GM10847 (cell line): ENCODE measurements around the gene CDC25A.

Source experiments
- POLR2A ChIP-seq: IDR thresholded peaks from 2 replicates; pipeline ENCODE4 v1.6.1; 2011; ENCODE audit not compliant: insufficient read length; ENCODE audit errors: extremely low read depth

The CDC25A gene

DNA sequence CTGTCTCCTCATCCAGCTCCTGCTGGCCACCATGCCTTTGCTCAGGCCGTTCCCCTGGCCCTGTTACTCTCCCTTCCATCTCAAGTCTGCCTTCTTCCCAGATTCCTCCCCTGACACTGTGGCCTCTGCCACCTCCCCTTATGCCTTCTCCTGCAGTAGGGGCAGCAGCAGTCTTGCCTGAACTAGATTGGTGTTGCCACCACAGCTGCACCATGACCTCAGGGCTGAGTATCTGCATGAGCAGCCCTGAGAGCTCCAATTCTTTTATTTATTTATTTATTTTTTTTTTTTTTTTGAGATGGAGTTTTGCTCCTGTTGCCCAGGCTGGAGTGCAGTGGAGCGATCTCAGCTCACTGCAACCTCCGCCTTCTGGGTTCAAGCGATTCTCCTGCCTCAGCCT lies 21.2 kb upstream of the CDC25A start:
- TF ChIP-seq POLR2A, result no peak

GRCh38 chr3:48208076-48208475 lies 19.9 kb upstream of the CDC25A start:
- no peak for TF ChIP-seq POLR2A

GRCh38 chr3:48202632-48203031 lies 14.4 kb upstream of the CDC25A start:
- TF ChIP-seq POLR2A, result no peak

DNA sequence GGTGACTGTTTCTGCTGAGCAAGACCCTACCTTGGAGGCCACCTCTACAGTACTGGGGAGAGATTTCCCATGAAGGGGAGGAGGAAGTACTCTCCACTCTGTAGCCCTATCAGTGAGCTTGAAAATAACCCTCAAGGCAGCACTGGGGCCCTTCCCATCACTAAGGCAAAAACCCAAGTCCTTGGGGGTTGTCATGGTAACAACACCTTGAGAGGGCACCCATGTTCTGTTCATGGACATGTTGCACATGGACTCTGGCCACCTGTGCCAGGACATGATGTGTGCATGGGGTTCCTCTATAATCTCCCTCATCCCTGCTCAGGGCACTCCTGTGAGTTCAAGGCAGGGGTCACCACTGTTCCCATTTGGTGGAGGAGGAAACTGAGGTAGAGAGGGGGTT lies 10.9 kb upstream of the CDC25A start:
- TF ChIP-seq POLR2A, result no peak

DNA sequence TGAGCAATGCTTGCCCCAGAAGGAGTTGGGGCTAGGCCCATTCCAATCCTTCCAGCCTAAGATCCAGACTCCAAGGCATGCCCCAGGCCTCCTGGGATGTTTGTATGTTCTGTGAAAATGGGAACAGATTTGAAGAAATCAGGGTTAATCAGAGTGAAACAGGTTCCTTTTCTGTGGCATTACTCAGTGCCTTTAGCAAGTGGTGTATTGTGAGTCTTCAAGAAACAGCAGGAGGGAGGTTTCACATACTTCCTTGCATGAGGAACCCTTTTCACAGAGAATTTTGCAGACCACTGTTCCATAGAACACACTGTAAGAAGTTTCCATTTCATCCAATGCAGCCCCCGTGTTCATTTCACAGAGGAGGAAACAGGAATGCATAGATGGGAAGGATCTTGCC lies 8.4 kb upstream of the CDC25A start:
- no peak for TF ChIP-seq POLR2A

GRCh38 chr3:48194446-48195071 lies 6.3 kb upstream of the CDC25A start:
- no peak for TF ChIP-seq POLR2A

DNA sequence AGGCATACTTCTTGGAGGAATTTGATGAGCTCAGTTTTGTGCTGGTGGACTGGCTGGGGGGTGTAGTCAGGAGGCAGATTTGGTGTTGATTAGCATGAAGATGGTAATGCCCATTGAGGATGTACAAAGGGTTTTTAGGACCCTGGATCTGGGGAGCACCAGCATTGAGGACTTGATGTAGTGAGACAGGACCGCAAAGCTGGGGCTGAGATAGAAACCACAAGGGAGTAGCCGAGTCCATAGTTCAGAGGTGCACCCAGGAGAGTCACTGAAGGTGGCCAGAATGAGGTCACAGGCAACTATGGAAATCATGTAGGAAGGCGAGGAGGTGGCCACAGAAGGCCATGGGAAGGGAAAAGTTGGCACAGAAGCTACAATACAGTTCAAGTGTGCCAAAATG lies 2.7 kb upstream of the CDC25A start:
- TF ChIP-seq POLR2A, result no peak

DNA sequence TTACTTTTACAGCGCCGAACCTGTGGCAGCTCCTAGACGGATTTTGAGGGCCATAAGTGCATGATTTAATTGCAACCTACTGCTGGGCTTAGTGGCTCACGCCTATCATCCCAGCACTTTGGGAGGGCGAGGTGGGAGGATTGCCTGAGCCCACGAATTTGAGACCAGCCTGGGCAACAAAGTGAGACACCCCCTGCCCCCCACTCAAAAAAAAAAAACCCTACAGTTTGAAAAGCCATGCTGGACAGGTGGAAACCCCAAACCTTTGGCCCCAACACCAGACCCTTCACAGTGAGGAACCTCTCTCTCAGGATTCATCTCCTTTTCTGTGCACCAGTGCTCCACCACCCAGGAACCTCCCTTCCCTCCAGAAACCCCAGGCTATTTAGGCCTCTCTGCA lies 1.1 kb upstream of the CDC25A start:
- no peak for TF ChIP-seq POLR2A

- no peak for TF ChIP-seq POLR2A
Measured at GRCh38 chr3:48187579-48188265, 495 bp downstream of the CDC25A start.

DNA sequence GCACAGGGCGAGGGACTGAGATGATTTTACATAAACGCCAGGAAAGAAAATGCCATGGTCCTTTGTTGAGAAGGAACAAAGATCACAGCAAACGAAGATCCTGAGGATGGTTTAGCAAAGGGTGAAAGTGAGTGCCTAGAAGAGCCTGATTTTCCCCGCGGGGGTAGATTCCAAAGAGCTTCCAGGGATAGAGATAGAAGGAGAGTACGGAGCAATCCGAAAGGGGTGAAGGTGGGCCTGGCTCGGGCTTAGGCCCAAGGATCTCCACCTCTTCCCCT lies 977 bp downstream of the CDC25A start:
- no peak for TF ChIP-seq POLR2A

- no peak for TF ChIP-seq POLR2A
Measured at GRCh38 chr3:48186631-48187300, 1.5 kb downstream of the CDC25A start.

DNA sequence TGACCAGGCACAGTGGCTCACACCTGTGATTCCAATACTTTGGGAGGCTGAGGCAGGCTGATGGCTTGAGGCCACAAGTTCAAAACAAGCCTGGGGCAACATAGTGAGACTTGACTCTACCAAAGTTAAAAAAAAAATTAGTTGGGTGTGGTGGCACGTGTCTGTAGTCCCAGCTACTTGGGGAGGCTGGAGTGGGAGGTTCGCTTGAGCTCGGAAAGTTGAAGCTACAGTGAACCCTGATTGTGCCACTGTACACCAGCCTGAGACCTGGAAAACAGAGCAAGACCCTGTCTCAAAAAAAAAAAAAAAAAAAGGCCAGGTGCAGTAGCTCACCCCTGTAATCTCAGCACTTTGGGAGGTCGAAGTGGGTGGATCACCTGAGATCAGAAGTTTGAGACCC lies 3.1 kb downstream of the CDC25A start:
- TF ChIP-seq POLR2A, result no peak

DNA sequence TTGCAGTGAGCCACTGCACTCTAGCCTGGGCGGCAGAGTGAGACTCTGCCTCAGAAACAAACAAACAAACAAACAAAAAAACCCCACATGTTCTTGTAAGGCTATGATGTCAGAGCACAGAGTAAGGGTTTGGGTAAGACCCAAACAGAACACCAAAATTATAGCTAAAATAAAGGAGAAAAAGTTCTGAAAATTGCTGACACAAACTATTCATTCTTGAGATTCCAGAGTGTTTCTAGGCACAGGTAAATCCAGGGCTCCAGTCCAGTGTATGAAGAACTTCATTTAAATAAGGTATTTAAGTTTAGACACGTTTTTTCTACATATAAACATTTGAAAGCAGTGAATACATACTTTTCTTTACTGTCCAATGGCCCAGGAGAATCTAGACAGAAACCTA lies 3.9 kb downstream of the CDC25A start:
- no peak for TF ChIP-seq POLR2A

- TF ChIP-seq POLR2A, result no peak
Measured at GRCh38 chr3:48180531-48181253, 7.5 kb downstream of the CDC25A start.

DNA sequence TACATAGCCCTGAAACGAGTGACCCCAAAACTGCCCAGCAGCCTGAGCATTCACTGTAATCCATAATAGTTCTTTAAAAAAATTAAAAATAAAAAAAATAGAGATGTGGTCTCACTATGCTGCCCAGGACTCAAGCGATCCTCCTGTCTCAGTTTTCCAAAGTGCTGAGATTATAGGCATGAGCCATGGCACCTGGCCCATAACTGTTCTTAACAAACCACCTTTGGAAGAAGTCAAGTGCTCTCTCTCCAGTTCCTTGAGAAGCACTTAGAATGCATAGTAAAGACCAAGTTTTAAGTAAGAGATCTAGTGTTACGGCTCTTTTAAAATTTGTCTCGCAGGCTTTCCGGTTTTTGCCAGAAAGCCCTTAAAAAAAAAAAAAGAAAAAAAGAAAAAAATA lies 8.2 kb downstream of the CDC25A start:
- TF ChIP-seq POLR2A, result no peak

DNA sequence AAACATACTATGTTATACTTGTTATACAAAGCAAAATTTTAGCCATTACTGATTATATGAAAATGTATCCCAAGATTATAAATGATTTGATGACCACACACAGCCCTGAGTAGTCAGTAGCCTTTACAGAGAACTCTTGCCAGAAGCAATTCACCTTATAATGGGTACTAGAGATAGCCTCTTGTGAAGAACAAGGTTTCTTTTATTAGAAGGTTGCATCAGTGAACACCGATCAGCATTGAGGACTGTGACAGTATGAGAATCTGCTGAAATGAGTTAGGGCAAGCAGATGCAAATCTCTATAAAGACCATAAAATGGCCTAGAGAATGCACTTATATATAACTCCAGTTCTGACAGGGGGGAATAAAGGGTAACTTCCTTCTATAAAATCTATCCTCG lies 10.1 kb downstream of the CDC25A start:
- TF ChIP-seq POLR2A, result no peak
